Measurements from ENCODE around the gene ACE2. TPM values are rescaled to one million over a fixed set of nuclear protein-coding genes. Genes with fewer than 3 reads are reported as not detected.

ACE2 gene
- polyA plus RNA-seq, 3 donors: not detected

DNA sequence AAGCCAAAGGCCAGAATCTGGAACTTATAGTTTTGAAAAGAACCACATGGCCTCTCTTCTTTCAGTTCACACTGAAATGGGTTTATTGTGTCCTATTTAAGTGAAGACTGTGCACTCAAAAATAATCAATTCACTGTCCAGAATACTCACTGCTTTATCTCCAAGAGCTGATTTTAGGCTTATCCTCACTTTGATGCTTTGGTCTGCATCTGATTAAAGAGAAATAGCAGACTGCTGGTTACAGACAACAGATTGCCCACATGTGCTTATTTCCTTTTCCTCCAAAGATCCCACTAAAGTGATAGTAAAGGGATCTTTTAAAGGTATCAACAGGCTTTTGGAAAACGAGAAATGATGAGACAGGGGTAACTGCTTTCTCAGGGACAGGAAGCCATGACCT, 30.6 kb downstream of the ACE2 start:
- Histone ChIP-seq H2AFZ (ENCODE audit: insufficient read depth, low read depth, low read length, poor library complexity, severe bottlenecking) (no peak overlapping the region), H3K27me3 (ENCODE audit: control insufficient read depth in 2 of 2, insufficient read depth in 2 of 2, low read length in 2 of 2) (peaks cover 0 to 84% of the 10 kb centered on the region in 2 donors), H3K79me2 (ENCODE audit: insufficient read depth, low read length) (no peaks in the 10 kb centered on the region), H4K20me1 (ENCODE audit: insufficient read depth, low read length) (no peaks in the 10 kb centered on the region), H3K4me3 (replicated peaks in 1 of 3; ENCODE audit: low read depth in 2 of 3, low read length in 3 of 3) (no peak overlapping the region), H3K9ac (ENCODE audit: insufficient read depth, low read length, poor library complexity, severe bottlenecking) (no peak overlapping the region), H3K4me1 (ENCODE audit: control insufficient read depth in 1 of 2, insufficient read depth in 2 of 2, low read length in 2 of 2) (no peaks in the 10 kb centered on the region), H3K9me3 (replicated peaks in 1 of 2; ENCODE audit: control insufficient read depth in 1 of 2, insufficient read depth in 1 of 2, low read length in 2 of 2) (no peaks in the 10 kb centered on the region), H3K4me2 (replicated peaks; ENCODE audit: extremely low read depth, low read length, poor library complexity, severe bottlenecking) (no peak overlapping the region), H3K27ac (ENCODE audit: low read depth in 1 of 2, low read length in 2 of 2) (no peak overlapping the region), H3K36me3 (replicated peaks in 1 of 2; ENCODE audit: control insufficient read depth in 1 of 2, insufficient read depth in 2 of 2, low read length in 2 of 2) (no peaks in the 10 kb centered on the region)
- TF ChIP-seq CTCF (IDR thresholded peaks at IDR 0.05): no peak
- Mint-ChIP-seq H3K9me3 (peaks cover 0 to 1% (median 0%) of the 10 kb centered on the region in 7 donors), H3K27me3 (ENCODE audit: low read depth in 3 of 3) (peaks cover 0 to 59% (median 2%) of the 10 kb centered on the region in 3 donors), H3K36me3 (no peaks in the 10 kb centered on the region), H3K4me1 (peaks cover under 1% of the 10 kb centered on the region), H3K4me3 (no peak overlapping the region), H3K27ac (no peak overlapping the region)
- no CpG with 5 or more reads among the region's 1 CpG for WGBS (ENCODE audit: insufficient coverage)
- no peak for DNase-seq
- intact Hi-C loops (cut with micrococcal nuclease): no loop called here

- no peak overlapping the region for H3K27ac ChIP-seq (ENCODE audit: low read depth in 1 of 2, low read length in 2 of 2)
- H4K20me1 ChIP-seq (ENCODE audit: insufficient read depth, low read length): no peaks in the 10 kb centered on the region
- H2AFZ ChIP-seq (ENCODE audit: insufficient read depth, low read depth, low read length, poor library complexity, severe bottlenecking): no peak overlapping the region
- peak overlapping the region in 1 of 7 donors; percentile 43 for H3K27ac Mint-ChIP-seq
- H3K36me3 ChIP-seq (replicated peaks in 1 of 2; ENCODE audit: control insufficient read depth in 1 of 2, insufficient read depth in 2 of 2, low read length in 2 of 2): no peaks in the 10 kb centered on the region
- H3K36me3 Mint-ChIP-seq: no peaks in the 10 kb centered on the region
- H3K27me3 ChIP-seq (ENCODE audit: control insufficient read depth in 2 of 2, insufficient read depth in 2 of 2, low read length in 2 of 2): peaks cover 0 to 82% of the 10 kb centered on the region in 2 donors
- H3K9me3 ChIP-seq (replicated peaks in 1 of 2; ENCODE audit: control insufficient read depth in 1 of 2, insufficient read depth in 1 of 2, low read length in 2 of 2): no peaks in the 10 kb centered on the region
- H3K4me3 Mint-ChIP-seq: no peak overlapping the region
- peaks cover 1 to 57% (median 2%) of the 10 kb centered on the region in 3 donors for H3K27me3 Mint-ChIP-seq (ENCODE audit: low read depth in 3 of 3)
- no peaks in the 10 kb centered on the region for H3K79me2 ChIP-seq (ENCODE audit: insufficient read depth, low read length)
- no peak for TF ChIP-seq CTCF (IDR thresholded peaks at IDR 0.05)
- peaks cover 4% of the 10 kb centered on the region for H3K4me1 Mint-ChIP-seq
- no peak for DNase-seq
- H3K4me2 ChIP-seq (replicated peaks; ENCODE audit: extremely low read depth, low read length, poor library complexity, severe bottlenecking): no peak overlapping the region
- H3K9me3 Mint-ChIP-seq: peaks cover 0 to 1% (median 0%) of the 10 kb centered on the region in 7 donors
- H3K4me3 ChIP-seq (replicated peaks in 1 of 3; ENCODE audit: low read depth in 2 of 3, low read length in 3 of 3): no peak overlapping the region
- no peak overlapping the region for H3K9ac ChIP-seq (ENCODE audit: insufficient read depth, low read length, poor library complexity, severe bottlenecking)
- no peaks in the 10 kb centered on the region for H3K4me1 ChIP-seq (ENCODE audit: control insufficient read depth in 1 of 2, insufficient read depth in 2 of 2, low read length in 2 of 2)
- no CpG with 5 or more reads among the region's 7 CpGs for WGBS (ENCODE audit: insufficient coverage)
- intact Hi-C loops (cut with micrococcal nuclease): loop anchor here in 1 of 2 donors (5.0 kb wide), 1 partner anchor 221 kb away; no protein-coding TSS in a partner anchor
Observed at GRCh38 chrX:15567886-15568616, 32.7 kb downstream of the ACE2 start.
